ENCODE measurements around the gene BMPR1B.

BMPR1B gene

DNA sequence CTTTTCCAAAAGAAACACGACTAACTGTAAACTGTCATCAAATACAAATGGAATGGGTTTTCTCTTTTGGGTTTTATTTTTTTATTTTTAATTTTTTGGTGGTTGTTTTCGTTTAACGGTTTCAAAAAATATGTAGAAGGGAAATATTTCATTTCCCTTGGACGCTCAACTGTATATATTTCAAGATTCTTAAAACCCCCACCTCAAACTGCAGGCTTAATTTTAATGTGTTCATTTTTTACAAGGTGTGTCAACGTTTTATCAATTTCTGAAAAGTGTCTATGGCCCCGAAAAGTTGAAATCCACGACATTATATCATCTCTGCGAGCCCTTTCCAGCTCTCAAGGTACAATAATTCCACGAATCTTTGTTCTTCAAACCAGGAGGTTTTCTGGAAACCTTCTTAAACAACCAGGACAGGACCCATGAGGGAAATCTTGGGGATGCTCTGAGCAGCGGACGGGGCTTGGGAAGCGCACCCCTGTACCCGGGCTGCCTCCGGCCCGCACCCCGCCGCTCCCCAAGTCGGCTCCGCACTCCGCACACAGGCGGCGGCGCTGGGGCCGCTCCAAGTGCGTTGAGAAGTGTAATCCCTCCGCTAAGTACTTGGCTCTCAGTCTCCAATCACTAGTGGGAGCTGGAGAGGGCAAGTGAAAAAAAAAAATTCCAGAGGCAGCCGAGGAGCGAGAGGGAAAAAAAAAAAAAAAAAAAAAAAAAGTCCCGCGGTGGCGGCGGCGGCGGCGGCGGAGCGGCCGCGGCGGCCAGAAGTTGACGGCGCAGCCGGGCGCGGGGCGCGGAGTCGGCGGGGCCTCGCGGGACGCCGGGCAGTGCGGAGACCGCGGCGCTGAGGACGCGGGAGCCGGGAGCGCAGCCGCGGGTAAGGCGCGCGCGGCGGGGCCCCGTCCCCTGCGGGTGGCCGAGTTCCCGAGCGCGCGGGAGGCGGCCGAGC, at the start of gene BMPR1B:
Gene BMPR1B (plus strand): TSS at position 764 of the 949 bp plus-strand sequence. CDS start 346,470 bp downstream, outside the sequence.
- DNase-seq = peak; percentile 71

DNA sequence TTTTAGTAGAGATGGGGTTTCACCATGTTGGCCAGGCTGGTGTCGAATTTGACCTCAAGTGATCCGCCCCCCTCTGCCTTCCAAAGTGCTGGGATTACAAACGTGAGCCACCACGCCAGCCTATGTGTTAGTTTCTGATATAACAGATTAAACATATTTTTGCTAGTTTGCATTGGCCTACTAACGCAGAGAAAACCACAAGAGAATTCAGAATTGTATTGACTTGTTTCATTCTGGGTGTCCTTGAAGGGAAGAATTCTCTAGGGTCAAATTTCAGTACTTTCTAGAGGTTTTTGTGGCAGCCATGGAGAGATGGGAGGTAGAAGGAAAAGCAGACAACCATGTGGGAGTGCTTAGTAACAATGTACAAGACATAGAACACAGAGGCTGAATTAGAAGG, 46.1 kb upstream of the BMPR1B start:
- DNase-seq = no peak

- no peak for DNase-seq
Observed at GRCh38 chr4:94714365-94715160, 43.2 kb upstream of the BMPR1B start.

GRCh38 chr4:94715726-94716125, 42.0 kb upstream of the BMPR1B start:
- no peak for DNase-seq

DNA sequence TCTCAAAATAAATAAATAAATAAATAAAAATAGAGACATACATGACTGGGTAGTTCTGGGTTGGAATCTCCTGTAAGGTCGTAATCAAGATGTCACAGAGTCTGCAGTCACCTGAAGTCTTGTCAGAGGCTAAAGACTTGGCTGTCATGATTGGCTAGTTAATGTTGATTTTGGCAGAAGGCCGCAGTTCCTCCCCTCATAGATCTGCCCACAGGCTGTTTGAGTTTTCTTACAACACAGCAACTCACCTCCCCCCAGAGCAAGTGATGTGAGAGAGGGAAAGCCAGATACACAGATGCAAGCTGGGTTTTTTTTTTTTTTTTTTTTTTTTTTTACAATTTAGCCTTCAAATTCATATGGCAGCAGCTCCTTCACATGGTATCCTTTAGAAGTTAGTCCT, 36.4 kb upstream of the BMPR1B start:
- DNase-seq = no peak

- DNase-seq = no peak
Observed at GRCh38 chr4:94722270-94722669, 35.5 kb upstream of the BMPR1B start.

DNA sequence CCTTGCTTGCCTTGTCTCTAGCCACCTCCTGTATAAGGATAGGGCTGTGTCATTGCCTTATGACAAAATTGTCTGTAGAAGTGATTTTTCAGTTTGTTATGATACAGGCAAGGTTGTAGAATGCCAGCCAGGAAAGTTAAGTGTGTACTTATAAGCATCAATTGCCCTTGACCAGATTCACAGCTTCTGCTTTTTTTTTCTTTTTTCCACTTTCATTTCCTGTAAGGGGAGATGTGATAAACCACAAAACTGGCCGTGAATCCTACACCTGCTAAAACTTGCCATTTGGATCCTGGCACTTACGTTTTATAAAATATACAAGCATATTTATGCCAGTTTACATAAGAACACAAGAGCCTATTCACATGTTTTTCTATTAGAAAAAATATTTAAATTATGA, 35.0 kb upstream of the BMPR1B start:
- peak; percentile 85 for DNase-seq

DNA sequence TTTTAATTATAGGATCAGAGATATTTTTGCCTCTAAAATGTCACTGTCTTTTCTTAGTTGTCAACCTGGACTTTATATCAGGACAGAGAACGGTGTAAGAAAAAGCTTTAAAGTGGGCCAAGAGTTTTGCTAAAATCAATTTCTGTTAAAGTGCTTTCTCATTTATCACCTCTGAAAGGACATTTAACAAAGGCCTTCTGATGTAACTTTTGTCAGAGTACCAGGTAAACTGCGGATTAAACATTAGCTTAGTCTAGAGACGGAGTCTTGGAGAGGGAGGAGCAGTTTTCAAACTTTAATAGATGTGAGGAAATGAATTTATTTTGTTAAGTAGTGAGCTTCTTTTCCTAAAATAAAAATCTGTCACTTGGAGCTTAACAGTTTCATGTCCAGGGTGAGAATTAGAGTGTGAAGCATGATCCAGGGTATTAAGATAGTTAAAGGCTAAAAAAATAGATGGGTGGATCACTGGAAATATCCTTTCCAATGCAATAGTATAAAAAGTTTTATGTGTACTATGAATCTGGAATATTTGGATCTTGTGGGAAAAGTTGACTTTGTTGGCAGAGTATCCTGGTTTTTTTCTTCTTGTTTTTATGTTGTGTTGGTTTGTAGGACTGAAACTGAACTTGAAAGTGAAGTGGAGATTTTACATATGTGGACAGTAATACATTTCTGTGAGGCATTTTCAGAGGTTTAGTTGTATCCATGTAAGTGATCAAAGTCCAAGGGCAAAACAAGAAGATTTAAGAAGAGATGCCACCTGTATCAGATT, 33.6 kb upstream of the BMPR1B start:
- DNase-seq = peak; percentile 10

DNA sequence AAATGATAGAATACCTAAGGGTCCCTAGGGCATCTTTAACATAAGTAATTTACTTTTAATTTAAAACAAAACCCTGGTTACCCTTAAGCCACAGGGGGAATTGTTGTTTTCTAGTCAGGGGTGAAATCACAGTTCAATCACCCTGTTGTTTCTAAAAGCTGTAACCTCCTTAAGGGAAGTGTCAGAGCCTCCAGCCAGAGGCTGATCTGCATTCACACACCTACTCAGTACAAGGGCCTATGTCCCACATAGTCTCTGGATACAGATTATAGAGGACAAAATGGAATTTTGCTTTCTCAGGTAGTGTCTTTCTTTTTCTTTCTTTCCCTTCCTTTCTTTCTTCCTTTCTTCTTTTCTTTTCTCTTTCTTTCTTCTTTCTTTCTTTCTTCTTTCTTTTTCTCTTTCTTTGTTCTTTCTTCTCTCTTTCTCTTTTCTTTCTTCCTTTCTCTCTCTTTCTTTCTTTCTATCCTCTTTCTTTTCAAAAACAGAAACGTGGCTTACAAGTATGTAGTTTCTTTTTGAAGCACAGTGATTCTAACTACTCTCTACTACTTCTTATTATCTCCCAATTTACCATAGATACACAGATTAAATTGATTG, 31.1 kb upstream of the BMPR1B start:
- DNase-seq = no peak

DNA sequence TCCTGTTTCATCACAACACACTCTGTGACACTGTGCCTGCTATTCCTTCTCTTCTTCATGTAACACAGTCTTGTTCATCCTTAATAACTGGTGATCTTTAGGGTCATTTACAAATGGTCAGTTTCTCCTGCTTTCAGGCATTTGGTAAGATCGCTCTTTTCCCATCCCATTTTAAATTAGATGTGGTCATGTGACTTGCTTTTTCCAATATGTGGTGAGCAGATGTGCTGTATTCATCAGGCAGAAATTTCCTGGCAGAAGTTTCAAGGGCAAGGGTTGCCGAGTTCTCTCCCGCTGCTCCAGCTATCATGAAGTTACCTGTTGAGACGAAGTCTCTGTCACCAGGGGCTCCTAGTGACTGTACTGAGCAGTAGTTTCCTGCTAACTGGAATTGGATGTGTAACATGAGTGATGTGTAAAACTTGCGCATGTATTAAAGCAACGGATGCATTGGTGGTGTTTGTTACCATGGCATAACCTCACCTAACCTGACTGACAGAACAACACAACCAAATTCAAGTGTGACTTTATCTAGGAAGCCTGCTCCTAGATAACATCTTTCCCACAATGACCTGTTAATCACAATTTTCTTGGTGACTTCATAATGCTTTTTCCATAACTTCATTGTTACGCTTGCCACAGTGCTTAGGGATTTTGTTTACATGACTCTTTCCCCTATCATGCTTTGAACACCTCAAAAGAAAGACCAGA, 29.5 kb upstream of the BMPR1B start:
- DNase-seq = no peak

- DNase-seq = no peak
Observed at GRCh38 chr4:94732358-94732698, 25.4 kb upstream of the BMPR1B start.

DNA sequence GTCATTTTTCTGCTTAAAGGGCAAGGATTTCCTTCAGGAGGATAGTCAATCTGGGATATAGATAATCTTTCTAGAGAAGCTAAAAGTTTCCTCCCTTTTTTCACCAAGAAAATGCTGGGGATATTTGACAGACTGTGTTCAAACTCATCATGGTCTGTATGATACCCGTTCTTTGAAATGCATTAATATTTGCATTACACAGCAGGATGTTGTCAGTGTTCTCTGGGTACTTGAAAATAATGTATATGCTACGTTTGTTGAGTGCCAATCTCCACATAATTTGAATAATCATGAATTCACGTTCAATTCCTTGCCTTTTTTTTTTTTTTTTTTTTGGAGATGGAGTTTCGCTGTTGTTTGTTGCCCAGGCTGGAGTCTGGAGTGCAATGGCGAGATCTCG, 18.0 kb upstream of the BMPR1B start:
- no peak for DNase-seq

DNA sequence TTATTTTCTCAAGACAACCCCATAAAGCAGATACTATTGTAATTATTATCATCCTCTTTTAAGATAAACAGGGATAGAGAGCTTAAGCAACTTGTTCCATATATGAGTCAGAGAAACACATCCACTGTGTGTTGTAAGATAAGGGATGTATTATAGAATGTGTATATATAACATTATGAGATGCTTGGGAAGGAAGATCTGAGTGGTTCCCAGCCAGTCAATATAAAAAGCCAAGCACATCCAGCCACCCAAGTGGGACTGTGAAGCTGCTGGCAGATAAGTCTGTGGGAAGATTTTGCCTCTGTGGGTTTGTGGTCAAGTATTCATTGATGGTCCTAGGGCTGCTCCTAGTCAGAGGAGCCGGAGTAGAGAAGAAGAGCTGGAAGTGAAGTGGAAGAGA, 16.5 kb upstream of the BMPR1B start:
- DNase-seq = no peak

DNA sequence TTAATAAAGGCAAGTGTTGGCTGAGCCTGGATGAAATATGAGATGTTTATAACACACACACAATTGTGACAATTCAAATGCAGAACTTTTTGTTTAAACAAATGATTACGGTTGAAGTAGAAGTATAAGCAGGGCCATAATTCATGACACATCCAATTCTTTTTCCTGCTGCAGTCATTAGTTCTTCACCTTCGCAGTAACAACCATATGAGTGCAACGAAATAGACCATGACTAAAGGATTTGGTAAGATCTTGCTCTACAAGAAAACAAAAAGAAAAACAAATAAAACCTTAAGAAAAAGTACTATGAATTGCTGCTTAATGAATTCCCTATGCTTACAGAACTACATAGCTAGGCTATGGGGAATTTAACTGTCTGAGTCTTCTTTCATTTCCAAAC, 13.9 kb upstream of the BMPR1B start:
- DNase-seq = no peak

DNA sequence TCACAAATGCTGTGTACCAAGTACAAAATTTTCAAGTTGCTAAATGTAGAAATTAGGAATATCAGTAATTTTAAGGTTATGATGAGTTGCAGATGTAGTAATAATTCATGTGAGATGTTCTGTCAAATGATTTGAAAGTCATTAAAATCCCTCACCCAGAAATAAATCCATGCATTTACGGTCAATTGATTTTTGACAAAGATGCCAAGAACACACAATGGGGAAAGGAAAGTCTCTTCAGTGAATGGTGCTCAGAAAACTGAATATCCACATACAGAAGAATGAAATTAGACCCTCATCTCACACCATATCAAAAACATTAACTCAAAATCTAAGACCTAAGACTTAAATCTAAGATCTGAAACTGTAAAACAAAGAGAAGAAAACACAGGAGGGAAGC, 12.9 kb upstream of the BMPR1B start:
- no peak for DNase-seq

GRCh38 chr4:94746746-94747145, 11.0 kb upstream of the BMPR1B start:
- DNase-seq = peak; percentile 32

- peak; percentile 71 for DNase-seq
Observed at GRCh38 chr4:94758141-94758699, 465 bp downstream of the BMPR1B start.

DNA sequence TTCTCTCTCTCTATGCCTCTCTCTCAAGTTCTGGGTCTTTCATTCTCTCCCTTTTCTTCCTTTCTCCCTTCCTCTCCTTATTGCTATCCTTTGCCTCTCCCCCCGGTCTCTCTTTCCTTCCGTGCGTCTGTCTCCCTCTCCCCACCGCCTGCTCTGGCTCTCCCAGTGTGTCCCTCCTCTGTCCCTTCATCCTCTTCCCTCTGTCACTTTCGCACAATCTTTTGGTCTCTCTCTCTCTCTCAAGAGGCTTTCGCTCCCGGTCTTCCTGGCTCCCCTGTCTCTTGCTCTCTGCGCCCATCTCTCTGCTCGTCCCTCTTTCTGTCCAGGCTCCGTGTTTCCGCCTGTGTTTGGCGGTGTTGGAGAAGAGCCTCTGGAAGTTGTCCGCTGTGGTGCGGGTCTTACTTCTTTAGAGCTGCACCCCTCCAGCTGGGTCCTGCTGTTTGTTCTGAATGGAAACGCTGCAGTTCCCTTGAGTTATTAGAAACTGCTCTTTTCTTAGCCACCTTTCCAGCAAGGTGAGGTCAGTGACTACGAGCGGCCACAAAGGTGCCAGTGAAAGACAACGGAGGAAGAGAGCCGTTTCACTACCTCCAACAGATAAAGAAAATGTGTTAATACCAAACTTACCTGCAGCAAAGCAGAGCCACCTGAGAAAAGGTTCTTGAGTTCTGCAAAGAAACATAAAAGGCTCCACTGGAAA, 1.1 kb downstream of the BMPR1B start:
- DNase-seq = peak; percentile 50

GRCh38 chr4:94759767-94760211, 2.0 kb downstream of the BMPR1B start:
- DNase-seq = no peak

GRCh38 chr4:94762326-94762725, 4.6 kb downstream of the BMPR1B start:
- DNase-seq = no peak

- DNase-seq = no peak
Observed at GRCh38 chr4:94763005-94763404, 5.2 kb downstream of the BMPR1B start.

Data from DMS53 (cell line).